IMR-90 (cell line): ENCODE data around the gene NFKBIB. TPM values are rescaled to one million over a fixed set of nuclear protein-coding genes. Genes with fewer than 3 reads are reported as not detected.

Source experiments
- ATAC-seq: fragments of 200-7000 bp; cut with Tn5 transposase; 2 replicates; pipeline ENCODE4 v1.9.1; 2020; ENCODE audit warnings: low read depth, mild to moderate bottlenecking, moderate library complexity
- BruUV-seq: library from RNA; stranded (reverse); fragments of 400-500 nt; replicated peaks from 2 replicates; lab custom pipeline; 2021; lab: Mats Ljungman, UMichigan
- CTCF ChIA-PET: fragments of 300-600 bp; formaldehyde crosslinking; extraction: SDS; loops from one replicate; lab custom pipeline; 2021; ENCODE audit warnings: antibody characterized with exemption; lab: Yijun Ruan, JAX
- POLR2A ChIA-PET: fragments of 300-600 bp; sonication (Branson Sonifier 250); formaldehyde crosslinking; loops from one replicate; lab custom pipeline; 2022; ENCODE audit warnings: antibody characterized with exemption; ENCODE audit not compliant: unreplicated experiment; lab: Charles Lee
- DNase-seq: peaks from one replicate; pipeline ENCODE4 v3.0.0; 2013
- H2AFZ ChIP-seq: replicated peaks from 2 replicates; pipeline ENCODE3; 2013; ENCODE audit warnings: low read length, mild to moderate bottlenecking; ENCODE audit not compliant: poor library complexity
- H2AK5ac ChIP-seq: 2 replicates; pipeline ENCODE4 v1.6.1; 2013; ENCODE audit warnings: low read depth, low read length, inconsistent platforms
- H2AK9ac ChIP-seq: replicated peaks from 2 replicates; pipeline ENCODE3; 2013; ENCODE audit warnings: mild to moderate bottlenecking, low read depth, low read length, moderate library complexity; ENCODE audit not compliant: poor library complexity
- H2BK120ac ChIP-seq: 2 replicates; pipeline ENCODE4 v1.6.1; 2013; ENCODE audit warnings: low read depth, low read length, inconsistent platforms
- H2BK15ac ChIP-seq: 3 replicates; pipeline ENCODE4 v1.6.1; 2013; ENCODE audit warnings: low read depth, low read length, inconsistent platforms
- H2BK20ac ChIP-seq: 2 replicates; pipeline ENCODE4 v1.6.1; 2013; ENCODE audit warnings: low read depth, mild to moderate bottlenecking, inconsistent platforms, low read length, moderate library complexity
- H2BK5ac ChIP-seq: 2 replicates; pipeline ENCODE4 v1.6.1; 2013; ENCODE audit warnings: mild to moderate bottlenecking, low read depth, low read length, inconsistent platforms; ENCODE audit not compliant: poor library complexity, severe bottlenecking
- H3K14ac ChIP-seq: replicated peaks from 2 replicates; pipeline ENCODE4 v1.6.1; 2013; ENCODE audit warnings: low read depth, low read length, inconsistent platforms
- H3K18ac ChIP-seq: 2 replicates; pipeline ENCODE4 v1.6.1; 2013; ENCODE audit warnings: low read depth, low read length, control low read depth
- H3K23ac ChIP-seq: 2 replicates; pipeline ENCODE4 v1.6.1; 2013; ENCODE audit warnings: low read depth, low read length, inconsistent platforms
- H3K27ac ChIP-seq: 2 replicates; pipeline ENCODE4 v1.5.1; 2013; ENCODE audit warnings: mild to moderate bottlenecking, control low read depth, low read length; ENCODE audit not compliant: insufficient read depth
- H3K27me3 ChIP-seq: 2 replicates; pipeline ENCODE4 v1.6.1; 2013; ENCODE audit warnings: low read length; ENCODE audit not compliant: control insufficient read depth, insufficient read depth
- H3K36me3 ChIP-seq: 2 replicates; pipeline ENCODE4 v1.6.1; 2013; ENCODE audit warnings: low read length, mixed read lengths; ENCODE audit not compliant: control insufficient read depth, insufficient read depth
- H3K4ac ChIP-seq: 2 replicates; pipeline ENCODE4 v1.6.1; 2013; ENCODE audit warnings: low read depth, low read length, inconsistent platforms
- H3K4me1 ChIP-seq: 2 replicates; pipeline ENCODE4 v1.6.1; 2013; ENCODE audit warnings: low read length, mixed read lengths; ENCODE audit not compliant: control insufficient read depth, insufficient read depth
- H3K4me2 ChIP-seq: 2 replicates; pipeline ENCODE4 v1.6.1; 2013; ENCODE audit warnings: low read depth, mild to moderate bottlenecking, control low read depth, low read length, moderate library complexity
- H3K4me3 ChIP-seq: 2 replicates; pipeline ENCODE4 v1.5.1; 2013; ENCODE audit warnings: low read depth, mild to moderate bottlenecking, control low read depth, low read length, moderate library complexity; ENCODE audit not compliant: insufficient read depth
- H3K56ac ChIP-seq: 2 replicates; pipeline ENCODE4 v1.6.1; 2013; ENCODE audit warnings: low read length, inconsistent platforms; ENCODE audit not compliant: insufficient read depth; ENCODE audit errors: extremely low read depth
- H3K79me1 ChIP-seq, 2 experiments: 2 replicates each; pipeline ENCODE4 v1.6.1; 2013; ENCODE audit warnings: low read length in 2 of 2, inconsistent platforms in 1 of 2, low read depth in 1 of 2
- H3K9ac ChIP-seq: 2 replicates; pipeline ENCODE4 v1.6.1; 2013; ENCODE audit warnings: low read depth, low read length, control low read depth
- H3K9me1 ChIP-seq: 2 replicates; pipeline ENCODE4 v1.6.1; 2013; ENCODE audit warnings: low read length, inconsistent platforms; ENCODE audit not compliant: insufficient read depth
- H3K9me3 ChIP-seq: 2 replicates; pipeline ENCODE4 v1.6.1; 2013; ENCODE audit warnings: low read length; ENCODE audit not compliant: control insufficient read depth, insufficient read depth
- H4K20me1 ChIP-seq: 2 replicates; pipeline ENCODE4 v1.6.1; 2013; ENCODE audit warnings: low read length, inconsistent platforms; ENCODE audit not compliant: insufficient read depth
- H4K5ac ChIP-seq: 2 replicates; pipeline ENCODE4 v1.6.1; 2013; ENCODE audit warnings: mild to moderate bottlenecking, low read depth, low read length, control low read depth
- H4K8ac ChIP-seq, 2 experiments: 2 replicates each; pipeline ENCODE4 v1.6.1; 2013; ENCODE audit warnings: low read depth in 2 of 2, low read length in 2 of 2, control low read depth in 1 of 2, inconsistent platforms in 1 of 2
- H4K91ac ChIP-seq: 2 replicates; pipeline ENCODE4 v1.6.1; 2013; ENCODE audit warnings: low read depth, low read length, inconsistent platforms; ENCODE audit not compliant: insufficient read depth
- CEBPB ChIP-seq: IDR thresholded peaks from 2 replicates; pipeline ENCODE4 v1.6.1; 2012; ENCODE audit warnings: low read depth, low read length, improper control_type of control experiment
- CHD1 ChIP-seq: IDR thresholded peaks from 2 replicates; pipeline ENCODE4 v1.6.1; 2012; ENCODE audit warnings: low read depth, low read length, improper control_type of control experiment
- FOS ChIP-seq: fragments of 150-350 bp; IDR thresholded peaks from 2 replicates; pipeline ENCODE4 v1.6.1; 2016; ENCODE audit warnings: low read depth, low read length
- MAFK ChIP-seq: IDR thresholded peaks from 2 replicates; pipeline ENCODE4 v1.6.1; 2012; ENCODE audit warnings: low read depth, low read length, improper control_type of control experiment
- MAZ ChIP-seq: IDR thresholded peaks from 2 replicates; pipeline ENCODE4 v1.6.1; 2012; ENCODE audit warnings: low read depth, mild to moderate bottlenecking, low read length, improper control_type of control experiment, moderate library complexity, borderline replicate concordance
- MXI1 ChIP-seq: IDR thresholded peaks from 2 replicates; pipeline ENCODE4 v1.6.1; 2012; ENCODE audit warnings: low read depth, mild to moderate bottlenecking, low read length, moderate library complexity, borderline replicate concordance
- NFE2L2 ChIP-seq: fragments of 150-350 bp; IDR thresholded peaks from 2 replicates; pipeline ENCODE4 v1.6.1; 2016; ENCODE audit warnings: low read depth, mild to moderate bottlenecking, low read length
- POLR2A ChIP-seq: IDR thresholded peaks from 2 replicates; pipeline ENCODE4 v1.6.1; 2012; ENCODE audit warnings: mild to moderate bottlenecking, low read depth, low read length
- RAD21 ChIP-seq: IDR thresholded peaks from 2 replicates; pipeline ENCODE4 v1.6.1; 2012; ENCODE audit warnings: low read length, improper control_type of control experiment
- RCOR1 ChIP-seq: IDR thresholded peaks from 2 replicates; pipeline ENCODE4 v1.6.1; 2012; ENCODE audit warnings: mild to moderate bottlenecking, low read length, improper control_type of control experiment; ENCODE audit not compliant: insufficient replicate concordance
- RFX5 ChIP-seq: IDR thresholded peaks from 2 replicates; pipeline ENCODE4 v1.8.0; 2012; ENCODE audit warnings: low read depth, mild to moderate bottlenecking, low read length, moderate library complexity
- SMC3 ChIP-seq: fragments of 150-350 bp; IDR thresholded peaks from 2 replicates; pipeline ENCODE4 v1.6.1; 2016; ENCODE audit warnings: low read depth, mild to moderate bottlenecking, antibody characterized with exemption, low read length, moderate library complexity
- WGBS, 2 experiments: methylation state at CpG; one replicate each; pipeline versions ENCODE4 v1.1.5 to v1.1.7; 2013; ENCODE audit warnings: missing lambda C conversion rate in 2 of 2; ENCODE audit not compliant: insufficient read length in 1 of 2; ENCODE audit errors: extremely low coverage in 2 of 2; 5-methylcytosine and 5-hydroxymethylcytosine counted together
- dilution Hi-C: fragments of 300-500 bp; cut with HindIII; formaldehyde crosslinking; loops from one replicate; pipeline ENCODE4 v1.14.3; 2018; ENCODE audit warnings: low sequenced_read_pairs; ENCODE audit not compliant: unreplicated experiment
- in situ Hi-C: fragments of 300-500 bp; cut with MboI; formaldehyde crosslinking; loops from 3 replicates; pipeline ENCODE4 v1.14.3; 2019; ENCODE audit warnings: low sequenced_read_pairs, inconsistent platforms, mixed read lengths
- intact Hi-C: fragments of 100-400 bp; cut with micrococcal nuclease; formaldehyde crosslinking; loops from 2 replicates; pipeline ENCODE4 v1.10.0; 2022
- polyA plus RNA-seq, 3 experiments: library from polyadenylated mRNA; depleted of rRNA; stranded (reverse); fragments of >200 nt; gene quantifications; 2 replicates each; pipeline ENCODE4 v1.2.3, GENCODE V29; 2012; ENCODE audit warnings: low replicate concordance in 1 of 3
- total RNA-seq: library from RNA; depleted of rRNA; stranded (reverse); fragments of >200 nt; gene quantifications from 2 replicates; pipeline ENCODE4 v1.2.3, GENCODE V29; 2012
- TF ChIP-seq, protein P1 (sequence below): fragments of 150-350 bp; IDR thresholded peaks from 2 replicates; pipeline ENCODE4 v1.6.1; 2017; ENCODE audit warnings: mild to moderate bottlenecking, antibody characterized with exemption, low read length, low read depth
- TF ChIP-seq, protein P2 (sequence below): conservative IDR thresholded peaks from 2 replicates; pipeline ENCODE4 v1.5.1; 2012; ENCODE audit warnings: mild to moderate bottlenecking, low read depth, low read length, improper control_type of control experiment

Gene NFKBIB
- total and polyA plus RNA-seq, 2 of the 4 experiments (the other 2 are of a cell fraction), result 7.5 to 25.5 TPM

DNA sequence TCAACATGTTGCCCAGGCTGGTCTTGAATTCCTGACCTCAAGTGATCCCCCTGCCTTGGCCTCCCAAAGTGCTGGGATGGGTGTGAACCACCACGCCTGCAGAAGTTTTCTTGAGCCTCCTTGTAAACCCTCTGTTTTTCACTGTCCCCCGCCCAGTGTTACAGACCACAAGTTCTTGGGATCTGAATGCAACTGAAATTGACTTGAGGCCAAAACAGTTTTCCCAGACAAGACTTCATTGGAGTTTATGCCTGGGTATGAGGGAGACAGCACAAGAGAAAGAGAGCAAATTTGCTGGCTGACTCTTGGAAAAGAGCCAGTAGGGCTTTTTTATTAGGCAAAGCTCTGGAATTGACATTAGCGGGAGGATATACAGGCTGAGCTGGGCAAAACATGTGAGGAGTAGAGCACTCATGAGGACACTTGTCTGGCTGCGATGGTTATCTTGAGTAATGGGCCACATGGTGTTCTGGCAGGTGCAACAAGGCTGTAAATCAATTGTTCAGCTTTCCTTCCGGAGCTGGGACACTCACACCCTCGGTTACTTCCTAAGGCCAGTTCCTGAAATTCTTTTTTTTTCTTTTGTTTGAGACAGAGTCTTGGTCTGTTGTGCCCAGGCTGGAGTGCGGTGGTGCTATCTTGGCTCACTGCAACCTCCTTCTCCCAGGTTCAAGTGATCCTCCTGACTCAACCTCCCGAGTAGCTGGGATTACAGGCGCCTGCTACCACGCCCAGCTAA is 37.3 kb upstream of the NFKBIB start:
- Histone ChIP-seq H3K56ac (no peak overlapping the region), H4K5ac (no peak overlapping the region), H2BK5ac (no peak overlapping the region), H2BK15ac (no peak overlapping the region), H3K18ac (no peak overlapping the region), H3K4ac (no peak overlapping the region), H3K27ac (no peak overlapping the region), H3K79me1 (no peaks in the 10 kb centered on the region), H3K9me1 (no peaks in the 10 kb centered on the region), H3K4me3 (no peak overlapping the region), H2AK5ac (no peak overlapping the region), H3K27me3 (no peaks in the 10 kb centered on the region), H3K4me2 (no peak overlapping the region), H3K4me1 (no peaks in the 10 kb centered on the region; the same call in 1 of the 2 replicates), H3K23ac (no peak overlapping the region), H2AK9ac (no peak overlapping the region), H4K20me1 (no peaks in the 10 kb centered on the region), H4K91ac (no peak overlapping the region), H2BK120ac (no peak overlapping the region), H2BK20ac (no peak overlapping the region), H3K9me3 (no peaks in the 10 kb centered on the region), H4K8ac (no peak overlapping the region), H3K9ac (no peak overlapping the region), H3K14ac (no peak overlapping the region), H3K36me3 (no peaks in the 10 kb centered on the region), H2AFZ (no peak overlapping the region)
- in situ Hi-C loops (no loop called here), dilution Hi-C loops (no loop called here), intact Hi-C loops (no loop called here)
- TF ChIP-seq, protein P1, sequence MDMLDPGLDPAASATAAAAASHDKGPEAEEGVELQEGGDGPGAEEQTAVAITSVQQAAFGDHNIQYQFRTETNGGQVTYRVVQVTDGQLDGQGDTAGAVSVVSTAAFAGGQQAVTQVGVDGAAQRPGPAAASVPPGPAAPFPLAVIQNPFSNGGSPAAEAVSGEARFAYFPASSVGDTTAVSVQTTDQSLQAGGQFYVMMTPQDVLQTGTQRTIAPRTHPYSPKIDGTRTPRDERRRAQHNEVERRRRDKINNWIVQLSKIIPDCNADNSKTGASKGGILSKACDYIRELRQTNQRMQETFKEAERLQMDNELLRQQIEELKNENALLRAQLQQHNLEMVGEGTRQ, result no peak
- no peak for TF ChIP-seq CHD1
- TF ChIP-seq, protein P2, sequence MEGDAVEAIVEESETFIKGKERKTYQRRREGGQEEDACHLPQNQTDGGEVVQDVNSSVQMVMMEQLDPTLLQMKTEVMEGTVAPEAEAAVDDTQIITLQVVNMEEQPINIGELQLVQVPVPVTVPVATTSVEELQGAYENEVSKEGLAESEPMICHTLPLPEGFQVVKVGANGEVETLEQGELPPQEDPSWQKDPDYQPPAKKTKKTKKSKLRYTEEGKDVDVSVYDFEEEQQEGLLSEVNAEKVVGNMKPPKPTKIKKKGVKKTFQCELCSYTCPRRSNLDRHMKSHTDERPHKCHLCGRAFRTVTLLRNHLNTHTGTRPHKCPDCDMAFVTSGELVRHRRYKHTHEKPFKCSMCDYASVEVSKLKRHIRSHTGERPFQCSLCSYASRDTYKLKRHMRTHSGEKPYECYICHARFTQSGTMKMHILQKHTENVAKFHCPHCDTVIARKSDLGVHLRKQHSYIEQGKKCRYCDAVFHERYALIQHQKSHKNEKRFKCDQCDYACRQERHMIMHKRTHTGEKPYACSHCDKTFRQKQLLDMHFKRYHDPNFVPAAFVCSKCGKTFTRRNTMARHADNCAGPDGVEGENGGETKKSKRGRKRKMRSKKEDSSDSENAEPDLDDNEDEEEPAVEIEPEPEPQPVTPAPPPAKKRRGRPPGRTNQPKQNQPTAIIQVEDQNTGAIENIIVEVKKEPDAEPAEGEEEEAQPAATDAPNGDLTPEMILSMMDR, result no peak
- no peak for TF ChIP-seq FOS
- no peak for TF ChIP-seq SMC3
- no peak for TF ChIP-seq MXI1
- TF ChIP-seq RAD21, result no peak
- no peak for TF ChIP-seq RFX5
- TF ChIP-seq MAFK, result no peak
- no peak for TF ChIP-seq MAZ
- TF ChIP-seq NFE2L2, result no peak
- TF ChIP-seq POLR2A, result no peak
- TF ChIP-seq RCOR1, result no peak
- no peak for TF ChIP-seq CEBPB
- WGBS, 2 experiments, result 40% methylated on average over 2 of the region's 10 CpGs; no CpG with 5 or more reads in 1 of the 2 experiments
- no TSS peak for BruUV-seq
- DNase-seq (no peak), ATAC-seq (no peak)
- ChIA-PET POLR2A (no interaction called here), CTCF (no interaction called here)
